ENCODE measurements around the gene MISP. TPM values are rescaled to one million over a fixed set of nuclear protein-coding genes. Genes with fewer than 3 reads are reported as not detected.

MISP gene
- total RNA-seq, 1 donor from 2014 or later: not detected

DNA sequence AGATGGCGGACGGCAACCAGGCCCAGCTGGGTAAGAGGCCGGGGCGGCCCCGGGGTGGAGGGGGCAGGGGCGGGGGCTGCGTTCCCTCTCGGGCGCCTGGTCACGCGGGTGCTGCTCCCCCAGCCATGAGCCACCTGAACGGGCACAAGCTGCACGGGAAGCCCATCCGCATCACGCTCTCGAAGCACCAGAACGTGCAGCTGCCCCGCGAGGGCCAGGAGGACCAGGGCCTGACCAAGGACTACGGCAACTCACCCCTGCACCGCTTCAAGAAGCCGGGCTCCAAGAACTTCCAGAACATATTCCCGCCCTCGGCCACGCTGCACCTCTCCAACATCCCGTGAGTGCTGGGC, 57.5 kb downstream of the MISP start:
- DNase-seq: no peak

DNA sequence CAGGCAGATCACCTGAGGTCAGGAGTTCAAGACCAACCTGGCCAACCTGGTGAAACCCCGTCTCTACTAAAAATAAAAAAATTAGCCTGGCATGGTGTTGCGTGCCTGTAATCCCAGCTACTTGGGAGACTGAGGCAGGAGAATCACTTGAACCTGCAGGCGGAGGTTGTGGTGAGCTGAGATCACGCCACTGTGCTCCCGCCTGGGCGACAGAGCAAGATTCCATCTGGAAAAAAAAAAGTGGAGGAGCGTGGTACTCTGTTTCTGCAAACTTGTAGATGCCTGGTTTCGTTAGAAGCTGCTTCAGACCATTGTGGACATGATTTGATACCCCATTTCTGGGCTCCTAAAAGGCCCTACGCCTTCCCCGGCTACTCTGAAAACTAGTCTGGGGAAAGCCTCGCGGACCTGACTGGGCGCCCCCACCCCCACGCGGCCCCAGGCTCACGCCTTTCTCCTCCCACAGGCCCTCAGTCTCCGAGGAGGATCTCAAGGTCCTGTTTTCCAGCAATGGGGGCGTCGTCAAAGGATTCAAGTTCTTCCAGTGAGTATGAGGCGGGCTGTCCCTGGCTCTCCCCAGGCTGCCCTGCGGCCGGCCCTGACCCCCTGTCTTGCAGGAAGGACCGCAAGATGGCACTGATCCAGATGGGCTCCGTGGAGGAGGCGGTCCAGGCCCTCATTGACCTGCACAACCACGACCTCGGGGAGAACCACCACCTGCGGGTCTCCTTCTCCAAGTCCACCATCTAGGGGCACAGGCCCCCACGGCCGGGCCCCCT, 59.4 kb downstream of the MISP start:
- DNase-seq: no peak

- no peak for DNase-seq
These were observed 60.1 kb downstream of the MISP start for GRCh38 chr19:810883-811489.

DNA sequence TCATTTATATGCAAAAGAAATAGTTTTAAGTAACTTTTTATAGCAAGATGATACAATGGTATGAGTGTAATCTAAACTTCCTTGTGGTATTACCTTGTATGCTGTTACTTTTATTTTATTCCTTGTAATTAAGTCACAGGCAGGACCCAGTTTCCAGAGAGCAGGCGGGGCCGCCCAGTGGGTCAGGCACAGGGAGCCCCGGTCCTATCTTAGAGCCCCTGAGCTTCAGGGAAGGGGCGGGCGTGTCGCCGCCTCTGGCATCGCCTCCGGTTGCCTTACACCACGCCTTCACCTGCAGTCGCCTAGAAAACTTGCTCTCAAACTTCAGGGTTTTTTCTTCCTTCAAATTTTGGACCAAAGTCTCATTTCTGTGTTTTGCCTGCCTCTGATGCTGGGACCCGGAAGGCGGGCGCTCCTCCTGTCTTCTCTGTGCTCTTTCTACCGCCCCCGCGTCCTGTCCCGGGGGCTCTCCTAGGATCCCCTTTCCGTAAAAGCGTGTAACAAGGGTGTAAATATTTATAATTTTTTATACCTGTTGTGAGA, 60.7 kb downstream of the MISP start:
- no peak for DNase-seq

- DNase-seq: no peak
These were observed 61.3 kb downstream of the MISP start for GRCh38 chr19:812049-812746.

DNA sequence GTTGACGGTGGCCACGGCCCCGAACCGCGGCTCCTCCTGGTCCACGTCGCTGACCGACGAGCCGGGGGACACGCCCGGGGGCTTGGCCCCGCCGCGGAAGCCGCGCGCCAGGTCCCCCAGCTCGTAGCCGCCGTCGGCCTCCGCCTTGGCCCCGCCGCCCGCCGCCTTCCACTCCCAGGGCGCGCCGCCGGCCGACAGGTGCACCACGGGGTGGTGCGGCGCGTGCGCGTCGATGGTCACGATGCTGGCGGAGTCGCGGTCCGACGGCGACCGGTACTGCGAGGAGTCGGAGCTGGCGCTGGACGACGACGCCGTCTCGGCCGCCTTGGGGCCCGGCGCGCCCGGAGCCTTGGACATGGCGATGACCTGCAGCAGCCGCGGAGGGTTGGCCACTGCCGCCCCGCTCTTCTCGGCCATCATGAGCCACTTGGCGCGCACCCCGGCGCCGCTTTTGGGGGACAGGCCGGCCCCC, 61.9 kb downstream of the MISP start:
- no peak for DNase-seq

- DNase-seq: no peak
These were observed 62.6 kb downstream of the MISP start for GRCh38 chr19:813219-814151.

Small RNA genes lying within 50 kb of the gene (small RNA-seq; reads per million reads assigned to genes)
- gene MIR3187: not detected

Other genes starting within 250 kb of the MISP start
- gene TPGS1, start 243.6 kb upstream of the MISP start, total RNA-seq: 15.6 TPM
- 46.2 TPM for gene CDC34, start 219.4 kb upstream of the MISP start, total RNA-seq
- not detected for gene GZMM, start 207.1 kb upstream of the MISP start, total RNA-seq
- gene BSG, start 178.5 kb upstream of the MISP start, total RNA-seq: 77.4 TPM
- 8.0 TPM for gene HCN2, start 161.2 kb upstream of the MISP start, total RNA-seq
- gene POLRMT, start 117.6 kb upstream of the MISP start, total RNA-seq: 12.5 TPM
- gene FGF22, start 111.2 kb upstream of the MISP start, total RNA-seq: 0.62 TPM
- gene RNF126, start 87.9 kb upstream of the MISP start, total RNA-seq: 10.8 TPM
- gene FSTL3, start 74.7 kb upstream of the MISP start, total RNA-seq: 3.3 TPM
- not detected for gene PRSS57, start 55.7 kb upstream of the MISP start, total RNA-seq
- gene PALM, start 42.2 kb upstream of the MISP start, total RNA-seq: 95.9 TPM
- gene PTBP1, start 46.3 kb downstream of the MISP start, total RNA-seq: 33.5 TPM
- 99.5 TPM for gene PLPPR3, start 70.8 kb downstream of the MISP start, total RNA-seq
- gene AZU1, start 76.7 kb downstream of the MISP start, total RNA-seq: 0.31 TPM
- gene PRTN3, start 89.9 kb downstream of the MISP start, total RNA-seq: not detected
- not detected for gene ELANE, start 101.2 kb downstream of the MISP start, total RNA-seq
- 2.8 TPM for gene CFD, start 108.6 kb downstream of the MISP start, total RNA-seq
- 17.9 TPM for gene MED16, start 142.1 kb downstream of the MISP start, total RNA-seq
- gene RNU6-9, start 142.4 kb downstream of the MISP start, total RNA-seq: not detected
- 31.4 TPM for gene R3HDM4, start 162.1 kb downstream of the MISP start, total RNA-seq
- not detected for gene KISS1R, start 166.2 kb downstream of the MISP start, total RNA-seq
- 8.0 TPM for gene ARID3A, start 174.9 kb downstream of the MISP start, total RNA-seq
- 44.1 TPM for gene WDR18, start 233.2 kb downstream of the MISP start, total RNA-seq
- not detected for gene GRIN3B, start 249.3 kb downstream of the MISP start, total RNA-seq